ENCODE measurements around the gene TBC1D9B.
"Not testable (repeated sequence)": the region's sequence is repeated elsewhere in the genome, so short reads cannot be mapped to it uniquely, and the experiment has no call there.

Gene TBC1D9B

GRCh38 chr5:179837076-179838011 is 70.4 kb downstream of the TBC1D9B start:
- no CpG with 5 or more reads among the region's 15 CpGs for WGBS (ENCODE audit: insufficient coverage, insufficient read length)
- Histone ChIP-seq H3K9me3 (ENCODE audit: control insufficient read depth, insufficient read depth, low read length) (no peaks in the 10 kb centered on the region), H3K27me3 (ENCODE audit: control insufficient read depth, insufficient read depth, low read length) (no peaks in the 10 kb centered on the region), H3K4me3 (ENCODE audit: low read length) (no peak overlapping the region), H3K4me1 (ENCODE audit: control insufficient read depth, insufficient read depth, low read length) (no peaks in the 10 kb centered on the region), H3K36me3 (ENCODE audit: control insufficient read depth, insufficient read depth, low read length) (peaks cover 34% of the 10 kb centered on the region), H3K27ac (ENCODE audit: low read length) (no peak overlapping the region)
- no peak for DNase-seq (ENCODE audit: low read depth, low spot score)

GRCh38 chr5:179836225-179837019 is 71.3 kb downstream of the TBC1D9B start:
- peaks cover 33% of the 10 kb centered on the region for H3K36me3 ChIP-seq (ENCODE audit: control insufficient read depth, insufficient read depth, low read length)
- H3K4me3 ChIP-seq (ENCODE audit: low read length) = no peak overlapping the region
- no peak overlapping the region for H3K27ac ChIP-seq (ENCODE audit: low read length)
- no peaks in the 10 kb centered on the region for H3K4me1 ChIP-seq (ENCODE audit: control insufficient read depth, insufficient read depth, low read length)
- DNase-seq (ENCODE audit: low read depth, low spot score) = no peak
- no peaks in the 10 kb centered on the region for H3K27me3 ChIP-seq (ENCODE audit: control insufficient read depth, insufficient read depth, low read length)
- H3K9me3 ChIP-seq (ENCODE audit: control insufficient read depth, insufficient read depth, low read length) = no peaks in the 10 kb centered on the region
- no CpG with 5 or more reads among the region's 19 CpGs for WGBS (ENCODE audit: insufficient coverage, insufficient read length)

- not testable (repeated sequence) for H3K9me3 ChIP-seq (ENCODE audit: control insufficient read depth, insufficient read depth, low read length); DNase-seq (ENCODE audit: low read depth, low spot score); H3K4me1 ChIP-seq (ENCODE audit: control insufficient read depth, insufficient read depth, low read length); H3K27me3 ChIP-seq (ENCODE audit: control insufficient read depth, insufficient read depth, low read length); H3K27ac ChIP-seq (ENCODE audit: low read length); H3K4me3 ChIP-seq (ENCODE audit: low read length)
- WGBS (ENCODE audit: insufficient coverage, insufficient read length) = no CpG with 5 or more reads among the region's 28 CpGs
- peaks cover 33% of the 10 kb centered on the region for H3K36me3 ChIP-seq (ENCODE audit: control insufficient read depth, insufficient read depth, low read length)
Measured at GRCh38 chr5:179834871-179835270, 72.8 kb downstream of the TBC1D9B start.

- Histone ChIP-seq H3K9me3 (ENCODE audit: control insufficient read depth, insufficient read depth, low read length) (no peaks in the 10 kb centered on the region), H3K4me3 (ENCODE audit: low read length) (no peak overlapping the region), H3K36me3 (ENCODE audit: control insufficient read depth, insufficient read depth, low read length) (peaks cover 34% of the 10 kb centered on the region), H3K4me1 (ENCODE audit: control insufficient read depth, insufficient read depth, low read length) (no peaks in the 10 kb centered on the region), H3K27me3 (ENCODE audit: control insufficient read depth, insufficient read depth, low read length) (no peaks in the 10 kb centered on the region), H3K27ac (ENCODE audit: low read length) (no peak overlapping the region)
- DNase-seq (ENCODE audit: low read depth, low spot score) = no peak
- no CpG with 5 or more reads among the region's 8 CpGs for WGBS (ENCODE audit: insufficient coverage, insufficient read length)
Measured at GRCh38 chr5:179834120-179834519, 73.6 kb downstream of the TBC1D9B start.

GRCh38 chr5:179833709-179834070 is 74.0 kb downstream of the TBC1D9B start:
- Histone ChIP-seq H3K4me1 (ENCODE audit: control insufficient read depth, insufficient read depth, low read length) (peaks cover 2% of the 10 kb centered on the region; the same call in 1 of the 2 replicates), H3K4me3 (ENCODE audit: low read length) (no peak overlapping the region), H3K36me3 (ENCODE audit: control insufficient read depth, insufficient read depth, low read length) (peaks cover 36% of the 10 kb centered on the region), H3K9me3 (ENCODE audit: control insufficient read depth, insufficient read depth, low read length) (no peaks in the 10 kb centered on the region), H3K27ac (ENCODE audit: low read length) (no peak overlapping the region), H3K27me3 (ENCODE audit: control insufficient read depth, insufficient read depth, low read length) (no peaks in the 10 kb centered on the region)
- no CpG with 5 or more reads among the region's 3 CpGs for WGBS (ENCODE audit: insufficient coverage, insufficient read length)
- no peak for DNase-seq (ENCODE audit: low read depth, low spot score)

- no peak overlapping the region for H3K27ac ChIP-seq (ENCODE audit: low read length)
- no peaks in the 10 kb centered on the region for H3K27me3 ChIP-seq (ENCODE audit: control insufficient read depth, insufficient read depth, low read length)
- WGBS (ENCODE audit: insufficient coverage, insufficient read length) = no CpG with 5 or more reads among the region's 23 CpGs
- peaks cover 36% of the 10 kb centered on the region for H3K36me3 ChIP-seq (ENCODE audit: control insufficient read depth, insufficient read depth, low read length)
- peaks cover 2% of the 10 kb centered on the region; the same call in 1 of the 2 replicates for H3K4me1 ChIP-seq (ENCODE audit: control insufficient read depth, insufficient read depth, low read length)
- no peak for DNase-seq (ENCODE audit: low read depth, low spot score)
- H3K9me3 ChIP-seq (ENCODE audit: control insufficient read depth, insufficient read depth, low read length) = no peaks in the 10 kb centered on the region
- no peak overlapping the region for H3K4me3 ChIP-seq (ENCODE audit: low read length)
Measured at GRCh38 chr5:179833056-179833708, 74.5 kb downstream of the TBC1D9B start.

- no CpG with 5 or more reads among the region's 20 CpGs for WGBS (ENCODE audit: insufficient coverage, insufficient read length)
- Histone ChIP-seq H3K4me1 (ENCODE audit: control insufficient read depth, insufficient read depth, low read length) (peaks cover 2% of the 10 kb centered on the region; the same call in 1 of the 2 replicates), H3K27ac (ENCODE audit: low read length) (no peak overlapping the region), H3K9me3 (ENCODE audit: control insufficient read depth, insufficient read depth, low read length) (no peaks in the 10 kb centered on the region), H3K36me3 (ENCODE audit: control insufficient read depth, insufficient read depth, low read length) (peaks cover 36% of the 10 kb centered on the region), H3K4me3 (ENCODE audit: low read length) (no peak overlapping the region), H3K27me3 (ENCODE audit: control insufficient read depth, insufficient read depth, low read length) (no peaks in the 10 kb centered on the region)
- DNase-seq (ENCODE audit: low read depth, low spot score) = no peak
Measured at GRCh38 chr5:179832039-179832745, 75.5 kb downstream of the TBC1D9B start.

- Histone ChIP-seq H3K4me1 (ENCODE audit: control insufficient read depth, insufficient read depth, low read length) (peaks cover 2% of the 10 kb centered on the region; the same call in 1 of the 2 replicates), H3K27ac (ENCODE audit: low read length) (no peak overlapping the region), H3K36me3 (ENCODE audit: control insufficient read depth, insufficient read depth, low read length) (peaks cover 28% of the 10 kb centered on the region), H3K9me3 (ENCODE audit: control insufficient read depth, insufficient read depth, low read length) (no peaks in the 10 kb centered on the region), H3K27me3 (ENCODE audit: control insufficient read depth, insufficient read depth, low read length) (no peaks in the 10 kb centered on the region), H3K4me3 (ENCODE audit: low read length) (no peak overlapping the region)
- no CpG with 5 or more reads among the region's 7 CpGs for WGBS (ENCODE audit: insufficient coverage, insufficient read length)
- DNase-seq (ENCODE audit: low read depth, low spot score) = no peak
Measured at GRCh38 chr5:179830818-179831468, 76.8 kb downstream of the TBC1D9B start.

GRCh38 chr5:179829732-179830435 is 77.8 kb downstream of the TBC1D9B start:
- DNase-seq (ENCODE audit: low read depth, low spot score) = no peak
- Histone ChIP-seq H3K27ac (ENCODE audit: low read length) (no peak overlapping the region), H3K4me1 (ENCODE audit: control insufficient read depth, insufficient read depth, low read length) (peaks cover 2% of the 10 kb centered on the region; the same call in 1 of the 2 replicates), H3K36me3 (ENCODE audit: control insufficient read depth, insufficient read depth, low read length) (peaks cover 38% of the 10 kb centered on the region), H3K4me3 (ENCODE audit: low read length) (no peak overlapping the region), H3K27me3 (ENCODE audit: control insufficient read depth, insufficient read depth, low read length) (no peaks in the 10 kb centered on the region), H3K9me3 (ENCODE audit: control insufficient read depth, insufficient read depth, low read length) (no peaks in the 10 kb centered on the region)
- WGBS (ENCODE audit: insufficient coverage, insufficient read length) = no CpG with 5 or more reads among the region's 7 CpGs
